ENCODE measurements around the gene NEU2. TPM values are rescaled to one million over a fixed set of nuclear protein-coding genes. Genes with fewer than 3 reads are reported as not detected.

The NEU2 gene
- total RNA-seq, 8 experiments from 2014 or later, result 0.77 TPM; not detected in 7

- in situ Hi-C loops (cut with MboI; ENCODE audit: low pct_unique_long_range_greater_than_20kb in 2 of 9, low sequenced_read_pairs in 9 of 9, unreplicated experiment in 9 of 9), result no loop called here
- peaks cover 0 to 16% of the 10 kb centered on the region in 2 donors for H3K4me1 ChIP-seq (replicated peaks in 1 of 2)
- no peak for ATAC-seq (replicated peaks in 6 of 8)
- H3K4me3 ChIP-seq, result no peak overlapping the region
- WGBS, 10 experiments, result 92 to 100% (median 100%) methylated on average over 2 to 5 of the region's 24 CpGs; no CpG with 5 or more reads in 5 of the 10 experiments
- no peak overlapping the region for H3K27ac ChIP-seq
Observed at GRCh38 chr2:233058717-233059546, 26.5 kb downstream of the NEU2 start.

- in situ Hi-C loops (cut with MboI; ENCODE audit: low pct_unique_long_range_greater_than_20kb in 2 of 9, low sequenced_read_pairs in 9 of 9, unreplicated experiment in 9 of 9), result no loop called here
- no peak overlapping the region for H3K27ac ChIP-seq
- ATAC-seq (replicated peaks in 6 of 8), result no peak
- H3K4me3 ChIP-seq, result no peak overlapping the region
- WGBS, 10 experiments, result 100% methylated on average over 1 of the region's 7 CpGs; no CpG with 5 or more reads in 9 of the 10 experiments
- H3K4me1 ChIP-seq (replicated peaks in 1 of 2), result peaks cover 0 to 16% of the 10 kb centered on the region in 2 donors
Observed at GRCh38 chr2:233059547-233059796, 27.0 kb downstream of the NEU2 start.

GRCh38 chr2:233059797-233060500 lies 27.5 kb downstream of the NEU2 start, which contains the start of gene INPP5D:
Gene INPP5D, plus strand, starts transcription at chr2:233060342. Its CDS starts 137 bp downstream, at chr2:233060479.
- in situ Hi-C loops (cut with MboI; ENCODE audit: low pct_unique_long_range_greater_than_20kb in 2 of 9, low sequenced_read_pairs in 9 of 9, unreplicated experiment in 9 of 9), result no loop called here
- Histone ChIP-seq H3K4me1 (replicated peaks in 1 of 2) (peaks cover 0 to 16% of the 10 kb centered on the region in 2 donors), H3K27ac (no peak within 1 kb of the TSS), H3K4me3 (no peak within 1 kb of the TSS)
- 63 to 100% (median 82%) methylated on average over 1 to 8 of the region's 26 CpGs; no CpG with 5 or more reads in 5 of the 10 experiments for WGBS, 10 experiments
- no peak for ATAC-seq (replicated peaks in 6 of 8)

DNA sequence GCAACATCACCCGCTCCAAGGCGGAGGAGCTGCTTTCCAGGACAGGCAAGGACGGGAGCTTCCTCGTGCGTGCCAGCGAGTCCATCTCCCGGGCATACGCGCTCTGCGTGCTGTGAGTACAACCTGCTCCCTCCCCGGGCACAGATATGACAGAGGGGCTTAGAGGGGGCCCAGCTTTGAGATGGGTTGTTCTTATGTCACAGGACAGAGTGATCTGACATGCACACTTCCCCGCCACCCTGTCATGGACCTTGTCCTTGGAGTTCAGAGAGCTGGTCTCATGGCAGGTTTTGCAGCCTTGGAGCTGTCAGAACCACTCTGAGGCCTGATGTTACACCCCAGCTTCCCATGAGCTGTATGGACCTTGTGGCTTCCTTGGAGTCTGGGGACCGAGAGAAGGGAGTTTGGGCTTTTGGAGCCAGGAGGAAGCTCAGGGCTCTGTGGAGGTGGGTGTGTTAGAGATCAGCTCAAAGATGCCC lies 28.1 kb downstream of the NEU2 start:
- WGBS, 10 experiments, result 80 to 100% methylated on average over 1 of the region's 13 CpGs; no CpG with 5 or more reads in 8 of the 10 experiments
- no peak overlapping the region for H3K27ac ChIP-seq
- no peak for ATAC-seq (replicated peaks in 6 of 8)
- H3K4me3 ChIP-seq, result no peak overlapping the region
- in situ Hi-C loops (cut with MboI; ENCODE audit: low pct_unique_long_range_greater_than_20kb in 2 of 9, low sequenced_read_pairs in 9 of 9, unreplicated experiment in 9 of 9), result no loop called here
- H3K4me1 ChIP-seq (replicated peaks in 1 of 2), result peaks cover 0 to 16% of the 10 kb centered on the region in 2 donors

- in situ Hi-C loops (cut with MboI; ENCODE audit: low pct_unique_long_range_greater_than_20kb in 2 of 9, low sequenced_read_pairs in 9 of 9, unreplicated experiment in 9 of 9), result no loop called here
- ATAC-seq (replicated peaks in 6 of 8), result no peak
- H3K27ac ChIP-seq, result no peak overlapping the region
- 60 to 100% (median 97%) methylated on average over 1 to 3 of the region's 10 CpGs; no CpG with 5 or more reads in 4 of the 10 experiments for WGBS, 10 experiments
- peaks cover 0 to 16% of the 10 kb centered on the region in 2 donors for H3K4me1 ChIP-seq (replicated peaks in 1 of 2)
- H3K4me3 ChIP-seq, result no peak overlapping the region
Observed at GRCh38 chr2:233060980-233061590, 28.6 kb downstream of the NEU2 start.

DNA sequence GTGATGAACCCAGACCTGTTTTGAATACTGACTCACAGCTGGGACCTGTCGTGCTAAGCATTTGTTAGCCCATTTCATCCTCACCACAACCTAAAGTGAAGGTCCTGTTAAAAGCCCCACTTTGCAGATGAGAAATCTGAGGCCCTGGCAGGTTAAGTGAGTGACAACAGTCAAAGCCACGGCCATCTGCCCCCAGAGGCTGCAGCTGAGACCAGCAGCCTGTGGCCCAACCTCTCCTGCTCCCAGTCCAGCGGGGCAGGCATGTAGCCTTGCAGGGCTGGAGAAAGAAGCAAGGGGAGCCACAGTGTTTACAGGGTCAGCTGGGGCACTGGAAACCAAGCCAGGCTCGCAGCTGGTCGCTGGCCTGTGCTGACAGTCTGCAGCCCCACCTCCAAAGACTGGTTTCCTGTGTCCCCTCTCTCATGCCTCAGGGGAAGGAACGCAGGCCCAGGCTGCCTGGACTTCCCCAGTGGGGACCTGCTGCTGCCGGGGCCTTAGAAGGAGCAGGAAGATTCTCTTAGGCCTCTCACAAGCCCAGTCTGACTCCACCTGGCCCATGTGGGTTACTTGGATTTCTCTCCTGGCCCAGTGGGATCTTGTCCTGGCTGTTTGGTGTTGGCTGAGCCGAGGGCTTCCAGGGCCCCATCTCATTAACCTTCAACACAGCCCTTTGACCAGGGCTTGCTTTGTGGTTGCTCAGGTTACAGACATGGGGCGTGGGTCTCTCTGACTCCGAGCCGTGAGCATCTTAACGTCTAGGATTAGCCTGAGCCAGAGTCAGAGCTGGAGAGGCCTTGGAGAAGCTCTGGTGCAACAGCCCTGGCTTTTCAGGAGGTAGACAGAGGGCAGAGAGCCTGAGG lies 29.3 kb downstream of the NEU2 start:
- no peak overlapping the region for H3K27ac ChIP-seq
- 0 to 53% (median 40%) methylated on average over 1 to 7 of the region's 12 CpGs; no CpG with 5 or more reads in 2 of the 10 experiments for WGBS, 10 experiments
- in situ Hi-C loops (cut with MboI; ENCODE audit: low pct_unique_long_range_greater_than_20kb in 2 of 9, low sequenced_read_pairs in 9 of 9, unreplicated experiment in 9 of 9), result no loop called here
- H3K4me1 ChIP-seq (replicated peaks in 1 of 2), result peaks cover 0 to 16% of the 10 kb centered on the region in 2 donors
- peak in 4 of 8 experiments; percentile 31 to 50 (median 38) for ATAC-seq (replicated peaks in 6 of 8)
- H3K4me3 ChIP-seq, result no peak overlapping the region

DNA sequence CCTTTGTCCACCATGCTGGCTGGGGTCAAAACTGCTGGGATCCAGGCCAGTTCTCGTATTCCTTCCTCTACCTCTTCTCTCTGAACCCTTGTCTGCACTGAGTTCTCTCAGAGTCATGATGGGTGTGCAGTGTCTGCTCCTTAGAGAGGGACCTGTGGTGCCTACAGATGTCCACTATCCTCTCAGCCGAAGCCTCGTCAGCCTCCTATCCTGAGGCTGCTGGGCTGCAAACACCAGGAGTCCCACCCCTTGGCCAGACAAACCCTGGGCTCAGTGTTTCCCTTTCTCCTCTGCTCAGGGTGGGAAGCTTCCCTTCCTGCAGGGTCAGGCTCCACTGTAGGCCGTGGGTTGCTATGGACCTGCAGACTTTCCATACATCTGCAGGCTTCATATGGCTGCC lies 30.0 kb downstream of the NEU2 start:
- ATAC-seq (replicated peaks in 6 of 8), result no peak
- no peak overlapping the region for H3K4me3 ChIP-seq
- in situ Hi-C loops (cut with MboI; ENCODE audit: low pct_unique_long_range_greater_than_20kb in 2 of 9, low sequenced_read_pairs in 9 of 9, unreplicated experiment in 9 of 9), result no loop called here

GRCh38 chr2:233062946-233063268 lies 30.4 kb downstream of the NEU2 start:
- 90 to 95% methylated on average over 2 to 4 of the region's 6 CpGs; no CpG with 5 or more reads in 8 of the 10 experiments for WGBS, 10 experiments
- H3K27ac ChIP-seq, result no peak overlapping the region
- in situ Hi-C loops (cut with MboI; ENCODE audit: low pct_unique_long_range_greater_than_20kb in 2 of 9, low sequenced_read_pairs in 9 of 9, unreplicated experiment in 9 of 9), result no loop called here
- no peak overlapping the region for H3K4me3 ChIP-seq
- no peak for ATAC-seq (replicated peaks in 6 of 8)
- H3K4me1 ChIP-seq (replicated peaks in 1 of 2), result peaks cover 0 to 16% of the 10 kb centered on the region in 2 donors

More for the DNA sequence above, 30.0 kb downstream of the NEU2 start:
- WGBS, 10 experiments, result 50 to 92% (median 82%) methylated on average over 1 to 2 of the region's 4 CpGs; no CpG with 5 or more reads in 6 of the 10 experiments
- peaks cover 0 to 16% of the 10 kb centered on the region in 2 donors for H3K4me1 ChIP-seq (replicated peaks in 1 of 2)
- H3K27ac ChIP-seq, result no peak overlapping the region

- H3K27ac ChIP-seq, result no peak overlapping the region
- H3K4me1 ChIP-seq (replicated peaks in 1 of 2), result peaks cover 0 to 16% of the 10 kb centered on the region in 2 donors
- ATAC-seq (replicated peaks in 6 of 8), result peak in 4 of 8 experiments; percentile 21 to 89 (median 83)
- whole genome bisulfite sequencing, 10 experiments, result 11 to 93% (median 70%) methylated on average over 2 to 4 of the region's 13 CpGs; no CpG with 5 or more reads in 4 of the 10 experiments
- in situ Hi-C loops (cut with MboI; ENCODE audit: low pct_unique_long_range_greater_than_20kb in 2 of 9, low sequenced_read_pairs in 9 of 9, unreplicated experiment in 9 of 9), result no loop called here
- no peak overlapping the region for H3K4me3 ChIP-seq
Observed at GRCh38 chr2:233063269-233063975, 30.9 kb downstream of the NEU2 start.

DNA sequence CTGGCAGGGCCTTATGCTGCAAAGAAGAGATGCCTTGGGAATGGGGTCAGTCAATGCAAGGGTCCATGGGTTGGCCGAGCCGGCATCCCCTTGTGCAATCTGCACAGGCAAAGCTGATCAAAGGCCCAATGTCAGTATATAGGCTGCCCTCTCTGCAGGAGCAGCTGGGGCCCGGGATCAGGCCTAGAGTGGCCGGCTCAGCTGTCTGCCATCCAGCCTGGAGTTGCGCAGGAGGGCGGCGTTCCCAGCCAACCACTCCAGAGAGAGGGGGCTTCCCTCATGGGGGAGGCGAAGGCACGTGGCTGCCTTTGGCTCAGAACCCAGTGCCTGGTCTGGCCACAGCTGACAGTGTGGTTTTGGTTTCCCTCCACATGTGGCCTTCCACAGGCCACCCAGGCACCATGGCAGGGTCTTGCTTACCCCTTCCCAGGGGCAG lies 31.5 kb downstream of the NEU2 start:
- no peak overlapping the region for H3K4me3 ChIP-seq
- H3K4me1 ChIP-seq (replicated peaks in 1 of 2), result peaks cover 0 to 16% of the 10 kb centered on the region in 2 donors
- no peak for ATAC-seq (replicated peaks in 6 of 8)
- in situ Hi-C loops (cut with MboI; ENCODE audit: low pct_unique_long_range_greater_than_20kb in 2 of 9, low sequenced_read_pairs in 9 of 9, unreplicated experiment in 9 of 9), result no loop called here
- H3K27ac ChIP-seq, result no peak overlapping the region
- 50 to 100% (median 77%) methylated on average over 1 to 3 of the region's 9 CpGs; no CpG with 5 or more reads in 6 of the 10 experiments for WGBS, 10 experiments

DNA sequence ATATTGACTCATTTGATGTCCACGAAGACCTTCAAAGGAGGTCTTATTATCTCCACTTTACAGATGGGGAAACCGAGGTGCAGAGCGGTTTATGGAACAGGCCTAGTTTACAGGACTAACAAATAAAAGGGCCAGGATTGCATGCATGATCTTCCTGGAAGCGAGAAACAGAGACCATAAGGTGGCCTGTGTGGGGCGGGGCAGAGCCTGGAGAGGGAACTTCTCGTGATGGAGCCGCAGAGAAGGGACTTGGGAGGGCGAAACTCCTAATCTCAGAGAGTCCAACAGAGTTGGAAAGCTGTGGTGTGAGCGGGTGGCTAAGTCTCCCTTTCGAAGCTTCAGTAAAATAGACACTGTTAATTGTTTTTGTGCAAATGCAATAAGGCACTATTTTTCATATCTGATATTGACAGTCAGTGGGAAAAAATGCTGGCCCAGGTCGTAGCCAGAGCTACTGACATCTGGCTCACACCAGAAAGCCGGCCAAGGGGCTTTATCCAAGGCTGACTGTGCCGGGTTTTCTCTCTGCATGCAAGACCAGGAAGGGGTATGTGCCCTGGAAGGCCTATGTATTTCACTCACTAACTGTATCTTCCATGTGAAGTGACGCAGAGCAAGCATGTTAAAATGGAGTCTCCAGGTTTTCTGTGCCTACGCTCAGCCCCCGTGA lies 32.2 kb downstream of the NEU2 start:
- ATAC-seq (replicated peaks in 6 of 8), result no peak
- WGBS, 10 experiments, result 30 to 100% (median 90%) methylated on average over 1 to 15 of the region's 16 CpGs

More for the DNA sequence above, 32.2 kb downstream of the NEU2 start:
- in situ Hi-C loops (cut with MboI; ENCODE audit: low pct_unique_long_range_greater_than_20kb in 2 of 9, low sequenced_read_pairs in 9 of 9, unreplicated experiment in 9 of 9), result no loop called here
- H3K4me1 ChIP-seq (replicated peaks in 1 of 2), result peaks cover 0 to 16% of the 10 kb centered on the region in 2 donors
- H3K27ac ChIP-seq, result no peak overlapping the region
- H3K4me3 ChIP-seq, result no peak overlapping the region

Measured in motor neuron (in vitro differentiated cells).